Natural killer cell treated with Interleukin-12 subunit alpha and Interleukin-12 subunit beta and Interleukin-15 and Interleukin-18, amount 100 ng/mL, for 72 hours (primary cell): Measurements from ENCODE around the gene LTBP1. TPM values are rescaled to one million over a fixed set of nuclear protein-coding genes. Genes with fewer than 3 reads are reported as not detected.
A peak's percentile ranks its signal among the peaks of the same experiment; 100 is the strongest.
"Not testable (repeated sequence)": the region's sequence is repeated elsewhere in the genome, so short reads cannot be mapped to it uniquely, and the experiment has no call there.

ENCODE experiments used
- ATAC-seq, 2 donors: fragments of 150-1000 bp; cut with Tn5 transposase in 1 of 2; sonication (Bioruptor Pico), chemical (Tn5 transposase) in 1 of 2; 2 replicates each; pipeline ENCODE4 v1.10.0; 2021
- DNase-seq: peaks from one replicate; pipeline ENCODE4 v3.0.0; 2022; ENCODE audit warnings: low spot score
- H3K27ac Mint-ChIP-seq, 2 donors: 1 replicate in 1 of 2; 2 replicates in 1 of 2; pipeline ENCODE4 v1.8.0; 2022; ENCODE audit warnings: mixed read lengths in 2 of 2, mild to moderate bottlenecking in 1 of 2, moderate library complexity in 1 of 2
- H3K27me3 Mint-ChIP-seq, 2 donors: 1 replicate in 1 of 2; 2 replicates in 1 of 2; pipeline ENCODE4 v1.8.0; 2022; ENCODE audit warnings: mixed read lengths in 2 of 2
- H3K36me3 Mint-ChIP-seq: one replicate; pipeline ENCODE4 v1.8.0; 2022; ENCODE audit warnings: mixed read lengths
- H3K4me1 Mint-ChIP-seq, 2 donors: 1 replicate in 1 of 2; 2 replicates in 1 of 2; pipeline ENCODE4 v1.8.0; 2022; ENCODE audit warnings: low read depth in 2 of 2, mixed read lengths in 2 of 2, mild to moderate bottlenecking in 1 of 2
- H3K4me3 Mint-ChIP-seq: one replicate; pipeline ENCODE4 v1.8.0; 2022; ENCODE audit warnings: mixed read lengths
- H3K9me3 Mint-ChIP-seq: 2 replicates; pipeline ENCODE4 v1.8.0; 2022; ENCODE audit warnings: mixed read lengths
- total RNA-seq, 2 donors: library from RNA; stranded (reverse); gene quantifications; one replicate each; pipeline ENCODE4 v1.2.3, GENCODE V29; 2022

The LTBP1 gene
- total RNA-seq, 2 donors from 2014 or later = 0.39 to 0.76 TPM

DNA sequence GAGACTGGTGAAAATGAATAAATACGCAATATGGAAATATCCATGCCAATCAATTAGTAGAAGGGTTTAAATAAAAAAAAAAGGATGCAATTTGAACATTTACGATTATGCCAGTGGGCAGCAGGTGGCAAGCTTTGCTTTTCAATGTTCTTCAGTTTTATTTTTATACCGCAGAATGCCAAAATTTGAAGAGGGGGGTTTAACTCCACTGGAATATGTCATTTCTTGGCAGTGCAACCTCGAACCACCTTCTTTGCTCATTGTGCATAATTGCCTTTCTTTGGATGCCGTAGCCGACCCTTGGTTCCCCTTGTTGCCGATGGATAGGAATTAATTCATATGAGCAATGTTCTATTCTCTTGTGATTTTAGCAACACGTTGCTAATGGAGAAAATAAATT lies 88.0 kb downstream of the LTBP1 start:
- no peaks in the 10 kb centered on the region for H3K36me3 Mint-ChIP-seq
- no peak for DNase-seq
- H3K4me1 Mint-ChIP-seq = no peaks in the 10 kb centered on the region
- no peak overlapping the region for H3K27ac Mint-ChIP-seq
- H3K4me3 Mint-ChIP-seq = no peak overlapping the region
- H3K27me3 Mint-ChIP-seq = peaks cover 4 to 13% of the 10 kb centered on the region in 2 donors
- H3K9me3 Mint-ChIP-seq = no peaks in the 10 kb centered on the region
- ATAC-seq = no peak

DNA sequence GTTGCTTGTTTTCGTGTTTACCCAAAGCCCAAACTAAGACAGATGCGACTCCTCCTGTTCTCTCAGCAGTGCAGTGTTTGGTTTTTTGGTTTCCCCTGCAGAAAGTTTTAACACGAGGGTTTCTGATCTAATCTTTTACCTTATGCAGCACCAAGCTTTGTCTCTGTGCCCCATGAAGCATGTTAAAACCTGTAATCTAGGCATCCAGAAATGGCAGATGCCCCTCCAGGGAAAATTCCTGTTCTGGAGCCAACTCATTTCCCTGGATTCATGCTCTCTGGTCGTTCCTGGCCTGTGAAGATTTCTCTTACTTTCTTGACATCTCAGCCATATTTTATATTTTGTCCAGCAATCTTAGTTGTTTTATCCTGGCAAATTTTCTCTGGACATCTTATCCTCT lies 91.5 kb downstream of the LTBP1 start:
- Mint-ChIP-seq H3K36me3 (no peaks in the 10 kb centered on the region), H3K4me1 (no peaks in the 10 kb centered on the region), H3K9me3 (no peaks in the 10 kb centered on the region), H3K4me3 (no peak overlapping the region), H3K27ac (no peak overlapping the region), H3K27me3 (peaks cover 0 to 3% of the 10 kb centered on the region in 2 donors)
- DNase-seq (no peak), ATAC-seq (no peak)

- Mint-ChIP-seq H3K4me1 (no peaks in the 10 kb centered on the region), H3K9me3 (no peaks in the 10 kb centered on the region), H3K27ac (no peak overlapping the region), H3K27me3 (peaks cover 0 to 3% of the 10 kb centered on the region in 2 donors), H3K4me3 (no peak overlapping the region), H3K36me3 (no peaks in the 10 kb centered on the region)
- ATAC-seq = no peak
- DNase-seq = no peak
These were observed 92.0 kb downstream of the LTBP1 start for GRCh38 chr2:33038799-33039198.

GRCh38 chr2:33040541-33040940 lies 93.8 kb downstream of the LTBP1 start:
- Mint-ChIP-seq H3K27ac (no peak overlapping the region), H3K9me3 (no peaks in the 10 kb centered on the region), H3K4me3 (no peak overlapping the region), H3K27me3 (peaks cover 0 to 3% of the 10 kb centered on the region in 2 donors), H3K4me1 (no peaks in the 10 kb centered on the region), H3K36me3 (no peaks in the 10 kb centered on the region)
- no peak for DNase-seq
- ATAC-seq = peak in 1 of 2 donors; percentile 36

DNA sequence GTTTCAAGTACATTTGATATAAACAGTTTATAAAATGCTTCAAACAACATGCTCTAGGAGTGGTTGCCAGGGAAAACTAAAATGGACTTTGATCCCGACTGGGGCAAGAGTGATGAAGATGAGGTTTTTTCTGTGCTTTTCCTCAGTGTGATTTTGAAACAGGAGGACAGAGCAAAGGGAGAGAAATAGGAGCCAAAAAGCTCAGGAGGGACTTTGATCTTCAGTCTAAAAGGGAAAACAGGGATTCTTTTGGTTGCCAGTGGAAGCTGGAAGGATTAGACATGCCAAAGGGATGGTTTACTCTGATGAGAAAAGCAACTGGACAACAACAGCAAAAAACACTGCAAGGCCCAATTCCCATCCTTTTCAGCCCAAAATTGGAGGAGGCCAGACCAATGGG lies 95.5 kb downstream of the LTBP1 start:
- DNase-seq (no peak), ATAC-seq (no peak)
- Mint-ChIP-seq H3K27ac (no peak overlapping the region), H3K27me3 (peaks cover 0 to 3% of the 10 kb centered on the region in 2 donors), H3K36me3 (no peaks in the 10 kb centered on the region), H3K4me1 (no peaks in the 10 kb centered on the region), H3K9me3 (no peaks in the 10 kb centered on the region), H3K4me3 (no peak overlapping the region)

GRCh38 chr2:33042819-33043218 lies 96.1 kb downstream of the LTBP1 start:
- Mint-ChIP-seq H3K4me1 (no peaks in the 10 kb centered on the region), H3K36me3 (no peaks in the 10 kb centered on the region), H3K4me3 (no peak overlapping the region), H3K9me3 (no peaks in the 10 kb centered on the region), H3K27ac (no peak overlapping the region), H3K27me3 (peaks cover 0 to 8% of the 10 kb centered on the region in 2 donors)
- no peak for DNase-seq
- ATAC-seq = no peak

GRCh38 chr2:33047939-33048338 lies 101.2 kb downstream of the LTBP1 start:
- no peak for ATAC-seq
- no peaks in the 10 kb centered on the region for H3K36me3 Mint-ChIP-seq
- H3K4me1 Mint-ChIP-seq = peaks cover 0 to 7% of the 10 kb centered on the region in 2 donors

DNA sequence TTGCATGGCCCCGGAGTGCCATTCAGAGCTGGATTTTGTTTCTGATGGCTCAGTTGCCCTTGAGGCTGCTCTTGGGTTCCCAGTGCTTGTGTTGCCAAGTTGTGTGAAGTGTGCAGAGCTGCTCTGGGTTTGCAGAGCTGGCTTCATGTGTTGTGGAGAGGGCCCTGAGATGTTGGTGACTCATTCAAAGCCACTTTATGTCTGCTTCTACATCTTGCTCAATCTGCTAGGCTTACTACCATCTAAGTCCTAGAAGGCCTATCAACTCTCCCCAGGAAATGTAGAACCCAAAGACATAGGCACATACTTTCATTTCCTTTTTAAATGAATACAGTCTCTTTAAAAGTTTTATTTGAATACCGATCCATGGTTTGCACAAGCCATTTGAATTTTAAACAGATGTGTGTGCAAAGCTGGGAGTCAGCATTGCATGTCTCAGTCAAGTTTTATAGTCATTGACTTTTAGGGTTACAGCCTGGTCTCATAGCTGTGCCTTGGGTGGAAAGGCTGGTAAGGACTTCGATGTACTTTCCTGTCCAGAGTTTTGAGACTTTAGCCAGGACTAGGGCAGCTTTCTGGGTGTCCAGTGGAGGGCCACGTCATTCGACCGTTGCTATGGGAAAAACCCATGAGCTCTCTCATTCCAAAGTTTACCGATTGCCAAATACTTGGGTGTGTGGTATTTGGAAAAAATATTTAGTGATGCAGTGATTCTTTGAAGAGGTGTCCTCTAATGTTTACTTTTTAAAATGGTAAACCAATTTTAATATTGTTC lies 105.0 kb downstream of the LTBP1 start:
- Mint-ChIP-seq H3K36me3 (no peaks in the 10 kb centered on the region), H3K4me1 (peaks cover 0 to 7% of the 10 kb centered on the region in 2 donors), H3K4me3 (no peak overlapping the region), H3K27ac (no peak overlapping the region), H3K9me3 (no peaks in the 10 kb centered on the region), H3K27me3 (peaks cover 0 to 8% of the 10 kb centered on the region in 2 donors)
- no peak for DNase-seq
- ATAC-seq = peak in 1 of 2 donors; percentile 85

More at GRCh38 chr2:33047939-33048338, 101.2 kb downstream of the LTBP1 start:
- no peak for DNase-seq
- Mint-ChIP-seq H3K9me3 (no peaks in the 10 kb centered on the region), H3K27me3 (peaks cover 0 to 8% of the 10 kb centered on the region in 2 donors), H3K27ac (no peak overlapping the region), H3K4me3 (no peak overlapping the region)

- DNase-seq (no peak), ATAC-seq (no peak)
- Mint-ChIP-seq H3K27me3 (peaks cover 0 to 7% of the 10 kb centered on the region in 2 donors), H3K9me3 (no peaks in the 10 kb centered on the region), H3K4me3 (no peak overlapping the region), H3K36me3 (no peaks in the 10 kb centered on the region), H3K27ac (no peak overlapping the region), H3K4me1 (peaks cover 0 to 7% of the 10 kb centered on the region in 2 donors)
These were observed 105.6 kb downstream of the LTBP1 start for GRCh38 chr2:33052361-33052735.

- not testable (repeated sequence) for H3K4me3 Mint-ChIP-seq, H3K27ac Mint-ChIP-seq, ATAC-seq, H3K4me1 Mint-ChIP-seq, H3K27me3 Mint-ChIP-seq, H3K9me3 Mint-ChIP-seq, H3K36me3 Mint-ChIP-seq, DNase-seq
These were observed 106.0 kb downstream of the LTBP1 start for GRCh38 chr2:33052795-33053194.

DNA sequence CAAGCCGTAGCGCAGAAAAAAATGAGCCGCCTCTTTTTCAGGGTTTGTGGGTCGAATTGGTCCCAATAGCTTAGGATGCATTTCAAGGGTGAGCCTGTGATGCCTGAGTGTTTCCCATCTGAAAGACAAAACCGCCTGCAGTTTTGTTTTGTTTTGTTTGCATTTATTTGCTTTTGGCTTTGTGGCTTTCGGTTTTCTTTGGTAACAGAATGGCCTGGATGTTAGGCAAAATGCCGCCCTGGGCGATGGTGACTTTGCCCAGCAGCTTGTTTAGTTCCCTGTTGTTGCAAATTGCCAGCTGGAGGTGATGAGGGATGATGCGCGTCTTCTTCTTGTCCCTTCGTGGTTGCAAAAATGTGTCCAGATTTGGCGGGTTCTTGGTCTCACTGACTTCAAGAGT lies 109.4 kb downstream of the LTBP1 start:
- H3K4me3 Mint-ChIP-seq = no peak overlapping the region
- H3K36me3 Mint-ChIP-seq = no peaks in the 10 kb centered on the region
- H3K9me3 Mint-ChIP-seq = no peaks in the 10 kb centered on the region
- ATAC-seq (no peak), DNase-seq (no peak)
- no peak overlapping the region for H3K27ac Mint-ChIP-seq
- H3K4me1 Mint-ChIP-seq = peaks cover 0 to 4% of the 10 kb centered on the region in 2 donors
- H3K27me3 Mint-ChIP-seq = peaks cover 0 to 3% of the 10 kb centered on the region in 2 donors

DNA sequence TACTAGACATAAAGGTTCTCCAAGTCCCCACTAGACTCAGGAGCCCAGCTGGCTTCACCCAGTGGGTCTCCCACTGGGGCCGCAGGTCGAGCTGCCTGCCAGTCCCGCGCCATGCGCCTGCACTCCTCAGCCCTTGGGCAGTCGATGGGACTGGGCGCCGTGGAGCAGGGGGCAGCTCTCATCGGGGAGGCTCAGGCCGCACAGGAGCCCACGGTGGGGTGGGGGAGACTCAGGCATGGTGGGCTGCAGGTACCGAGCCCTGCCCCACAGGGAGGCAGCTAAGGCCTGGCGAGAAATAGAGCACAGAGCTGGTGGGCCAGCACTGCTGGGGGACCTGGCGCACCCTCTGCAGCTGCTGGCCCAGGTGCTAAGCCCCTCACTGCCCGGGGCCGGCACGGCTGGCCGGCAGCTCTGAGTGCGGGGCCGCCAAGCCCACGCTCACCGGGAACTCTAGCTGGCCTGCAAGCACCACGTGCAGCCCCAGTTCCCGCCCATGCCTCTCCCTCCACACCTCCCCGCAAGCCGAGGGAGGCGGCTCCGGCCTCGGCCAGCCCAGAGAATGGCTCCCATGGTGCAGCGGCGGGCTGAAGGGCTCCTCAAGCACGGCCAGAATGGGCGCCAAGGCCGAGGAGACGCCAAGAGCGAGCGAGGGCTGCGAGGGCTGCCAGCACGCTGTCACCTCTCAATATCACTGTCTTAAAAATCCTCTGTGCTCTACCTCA lies 110.7 kb downstream of the LTBP1 start:
- DNase-seq, H3K4me1 Mint-ChIP-seq, H3K36me3 Mint-ChIP-seq, H3K27me3 Mint-ChIP-seq, ATAC-seq, H3K27ac Mint-ChIP-seq, H3K9me3 Mint-ChIP-seq, H3K4me3 Mint-ChIP-seq: not testable (repeated sequence)

GRCh38 chr2:33058716-33059470 lies 112.1 kb downstream of the LTBP1 start:
- Mint-ChIP-seq H3K27ac (no peak overlapping the region), H3K4me1 (no peaks in the 10 kb centered on the region), H3K4me3 (no peak overlapping the region), H3K36me3 (no peaks in the 10 kb centered on the region), H3K9me3 (no peaks in the 10 kb centered on the region), H3K27me3 (peaks cover 0 to 3% of the 10 kb centered on the region in 2 donors)
- ATAC-seq (no peak), DNase-seq (no peak)
